HL-60/S4 (cell line): Measurements from ENCODE around the gene SLC17A5.
"Not testable (repeated sequence)": the region's sequence is repeated elsewhere in the genome, so short reads cannot be mapped to it uniquely, and the experiment has no call there.

Source experiments
- in situ Hi-C: fragments of 300-500 bp; cut with MboI; formaldehyde crosslinking; loops from 2 replicates; pipeline ENCODE4 v1.14.3; 2022; ENCODE audit warnings: low sequenced_read_pairs

Gene SLC17A5

GRCh38 chr6:73653571-73654424 lies at the start of gene SLC17A5:
TSS of gene SLC17A5 (minus strand) at chr6:73653992. CDS start at chr6:73653886, 106 bp downstream.
- in situ Hi-C loops = no loop called here

- in situ Hi-C loops = no loop called here
Observed at GRCh38 chr6:73703466-73703865, 49.7 kb upstream of the SLC17A5 start.

- in situ Hi-C loops = no loop called here
Observed at GRCh38 chr6:73702444-73702843, 48.7 kb upstream of the SLC17A5 start.

GRCh38 chr6:73699676-73700459 lies 46.1 kb upstream of the SLC17A5 start:
- in situ Hi-C loops = no loop called here

- in situ Hi-C loops = no loop called here
Observed at GRCh38 chr6:73696966-73697655, 43.3 kb upstream of the SLC17A5 start.

GRCh38 chr6:73695619-73696421 lies 42.0 kb upstream of the SLC17A5 start, which contains the start of gene CD109:
TSS of gene CD109 (plus strand) at chr6:73696203. CDS start at chr6:73696216, 13 bp downstream.
- in situ Hi-C loops = no loop called here

GRCh38 chr6:73694711-73695411 lies 41.1 kb upstream of the SLC17A5 start:
- in situ Hi-C loops = no loop called here

GRCh38 chr6:73691512-73691911 lies 37.7 kb upstream of the SLC17A5 start:
- in situ Hi-C loops = no loop called here

- in situ Hi-C loops = no loop called here
Observed at GRCh38 chr6:73690056-73690455, 36.3 kb upstream of the SLC17A5 start.

GRCh38 chr6:73688351-73688750 lies 34.6 kb upstream of the SLC17A5 start:
- in situ Hi-C loops = no loop called here

GRCh38 chr6:73683574-73683973 lies 29.8 kb upstream of the SLC17A5 start:
- in situ Hi-C loops = not testable (repeated sequence)

GRCh38 chr6:73680289-73680918 lies 26.6 kb upstream of the SLC17A5 start:
- in situ Hi-C loops = no loop called here

- in situ Hi-C loops = not testable (repeated sequence)
Observed at GRCh38 chr6:73679846-73680245, 26.1 kb upstream of the SLC17A5 start.

GRCh38 chr6:73679009-73679408 lies 25.2 kb upstream of the SLC17A5 start:
- in situ Hi-C loops = no loop called here

GRCh38 chr6:73675466-73676098 lies 21.8 kb upstream of the SLC17A5 start:
- in situ Hi-C loops = no loop called here

- in situ Hi-C loops = no loop called here
Observed at GRCh38 chr6:73671911-73672685, 18.3 kb upstream of the SLC17A5 start.

GRCh38 chr6:73669005-73669404 lies 15.2 kb upstream of the SLC17A5 start:
- in situ Hi-C loops = no loop called here

GRCh38 chr6:73667798-73668197 lies 14.0 kb upstream of the SLC17A5 start:
- in situ Hi-C loops = no loop called here
